ENCODE measurements around the gene TTC5. TPM values are rescaled to one million over a fixed set of nuclear protein-coding genes. Genes with fewer than 3 reads are reported as not detected.
A peak's percentile ranks its signal among the peaks of the same experiment; 100 is the strongest.

Gene TTC5, protein sequence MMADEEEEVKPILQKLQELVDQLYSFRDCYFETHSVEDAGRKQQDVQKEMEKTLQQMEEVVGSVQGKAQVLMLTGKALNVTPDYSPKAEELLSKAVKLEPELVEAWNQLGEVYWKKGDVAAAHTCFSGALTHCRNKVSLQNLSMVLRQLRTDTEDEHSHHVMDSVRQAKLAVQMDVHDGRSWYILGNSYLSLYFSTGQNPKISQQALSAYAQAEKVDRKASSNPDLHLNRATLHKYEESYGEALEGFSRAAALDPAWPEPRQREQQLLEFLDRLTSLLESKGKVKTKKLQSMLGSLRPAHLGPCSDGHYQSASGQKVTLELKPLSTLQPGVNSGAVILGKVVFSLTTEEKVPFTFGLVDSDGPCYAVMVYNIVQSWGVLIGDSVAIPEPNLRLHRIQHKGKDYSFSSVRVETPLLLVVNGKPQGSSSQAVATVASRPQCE
- total RNA-seq (2014; rRNA removed; shearing (Covaris generic)) (14.9 and 17.9 TPM in 2 replicates), total RNA-seq (2022) (20.3 and 21.0 TPM in 2 replicates), Bru-seq, nascent RNA (percentile 65 among the genes with signal in this experiment), BruChase-seq, experiment 1, labeled RNA remaining after a 6-hour chase (percentile 60 among the genes with signal in this experiment), BruChase-seq, experiment 2, labeled RNA remaining after a 2-hour chase (percentile 66 among the genes with signal in this experiment)
- long read RNA-seq, full-length matches to known transcripts, result 55 of 63 reads
- long read RNA-seq, partial matches to known transcripts, result 0 of 63 reads
- long read RNA-seq, other reads (novel, unspliced or antisense), result 8 of 63 reads

DNA sequence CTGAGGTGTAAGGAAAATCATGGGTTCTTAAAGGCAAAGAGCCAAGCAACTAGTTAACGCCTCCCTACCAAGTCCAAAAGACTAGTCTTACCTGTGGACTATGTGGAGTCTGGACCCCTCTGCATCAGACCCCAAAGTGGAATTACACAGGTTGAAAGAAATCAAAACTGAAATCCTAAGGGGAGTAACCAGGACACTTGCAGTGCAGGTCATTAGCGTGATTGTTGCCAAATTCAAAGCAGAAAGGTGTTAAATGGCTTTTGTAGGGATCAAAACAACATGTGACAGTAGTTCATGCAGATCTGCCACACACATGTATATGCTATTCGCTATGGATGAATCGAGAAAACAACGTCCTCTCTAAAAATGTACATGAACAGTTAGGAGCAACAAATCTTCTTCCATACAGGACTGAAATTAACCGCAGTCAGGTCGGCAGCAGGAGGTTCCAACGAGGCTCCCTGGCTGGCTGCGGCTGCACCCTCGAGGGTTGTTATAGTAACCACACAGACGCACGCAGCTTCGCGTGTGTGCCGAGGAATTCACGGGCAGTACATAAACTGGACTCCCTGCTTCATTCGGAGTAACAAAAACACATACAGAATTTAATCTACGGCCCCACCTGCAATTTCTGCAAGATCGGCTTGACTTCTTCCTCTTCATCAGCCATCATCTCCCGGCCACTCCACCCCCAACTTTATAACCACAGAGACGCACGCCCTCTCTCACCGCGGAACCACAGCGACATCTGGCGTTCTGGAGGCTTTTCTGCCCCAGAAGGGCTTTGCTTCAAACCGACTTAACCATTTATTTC lies at the start of gene TTC5:
TSS of gene TTC5 (minus strand) at position 687 of the 814 bp plus-strand sequence. CDS start at position 673, 14 bp downstream.
- peaks cover 14% of the 10 kb centered on the region for H3K4me1 ChIP-seq (ENCODE audit: insufficient read depth, low read length, poor library complexity, severe bottlenecking)
- intact Hi-C loops (cut with micrococcal nuclease; ENCODE audit: unreplicated experiment), result loop anchor here (1.0 to 2.0 kb wide), 3 partner anchors 38 to 307 kb away; partner anchors contain the start of genes PARP2 and PIP4P1
- H4K20me1 ChIP-seq (ENCODE audit: insufficient read depth, low read length), result no peaks in the 10 kb centered on the region
- no peak for TF ChIP-seq EZH2phosphoT487 (IDR thresholded peaks at IDR 0.05; ENCODE audit: borderline replicate concordance, low read depth, low read length)
- peak; percentile 98 for TF ChIP-seq CTCF (conservative IDR thresholded peaks at IDR 0.05; ENCODE audit: low read length)
- no peaks in the 10 kb centered on the region for H3K9me2 ChIP-seq (ENCODE audit: insufficient read depth, low read length)
- peaks cover 16% of the 10 kb centered on the region for H3K36me3 ChIP-seq (ENCODE audit: insufficient read depth, low read length)
- peak within 1 kb of the TSS; percentile 29 for H3K27ac ChIP-seq (ENCODE audit: low read depth, low read length, poor library complexity, severe bottlenecking)
- peaks cover 15% of the 10 kb centered on the region; the same call in 1 of the 2 replicates for H3K79me2 ChIP-seq (ENCODE audit: insufficient read depth, low read depth, low read length)
- no peaks in the 10 kb centered on the region for H3K9me3 ChIP-seq (ENCODE audit: low read length)
- ChIA-PET POLR2A (interaction anchor here (0.6 to 1.0 kb wide), 3 partner anchors 234 to 378 kb away, joined by 3 to 4 read pairs (median 4); no protein-coding TSS in a partner anchor), CTCF (ENCODE audit: unreplicated experiment) (interaction anchor here (0.6 kb wide), 1 partner anchor 302 kb away, joined by 3 read pairs; no protein-coding TSS in a partner anchor)
- BruUV-seq (replicated peaks), result TSS peak; percentile 84
- DNase-seq (ENCODE audit: low spot score), result peak; percentile 90
- peak within 1 kb of the TSS; percentile 84 for H3K4me3 ChIP-seq (ENCODE audit: low read depth, low read length, poor library complexity, severe bottlenecking)
- H2AFZ ChIP-seq (ENCODE audit: low read length), result peak within 1 kb of the TSS; percentile 87
- peak within 1 kb of the TSS; percentile 93 for H3K4me2 ChIP-seq (ENCODE audit: low read length)

DNA sequence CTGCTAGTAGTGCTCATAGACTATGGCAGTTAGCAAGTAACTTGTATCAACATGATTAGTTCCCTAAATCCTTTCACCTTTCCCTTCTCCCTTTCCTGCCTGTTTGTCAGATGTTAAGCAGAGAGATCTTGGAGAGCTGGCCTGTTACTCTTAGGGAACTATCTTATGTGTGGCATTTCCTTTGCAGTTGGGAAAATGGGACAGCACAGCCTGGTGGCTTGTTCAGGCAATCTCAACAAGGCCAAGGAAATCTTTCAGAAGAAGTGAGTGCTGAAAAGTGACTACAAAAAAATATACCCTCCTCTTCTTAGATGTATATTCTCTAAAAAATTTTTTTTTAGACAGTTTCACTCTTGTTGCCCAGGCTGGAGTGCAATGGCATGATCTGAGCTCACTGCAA lies 45.1 kb upstream of the TTC5 start:
- Histone ChIP-seq H3K27ac (ENCODE audit: low read depth, low read length, poor library complexity, severe bottlenecking) (no peak overlapping the region), H2AFZ (ENCODE audit: low read length) (no peak overlapping the region), H4K20me1 (ENCODE audit: insufficient read depth, low read length) (no peaks in the 10 kb centered on the region), H3K9me3 (ENCODE audit: low read length) (no peaks in the 10 kb centered on the region), H3K79me2 (ENCODE audit: insufficient read depth, low read depth, low read length) (no peaks in the 10 kb centered on the region), H3K4me1 (ENCODE audit: insufficient read depth, low read length, poor library complexity, severe bottlenecking) (no peaks in the 10 kb centered on the region), H3K9me2 (ENCODE audit: insufficient read depth, low read length) (no peaks in the 10 kb centered on the region), H3K4me2 (ENCODE audit: low read length) (no peak overlapping the region), H3K36me3 (ENCODE audit: insufficient read depth, low read length) (peaks cover 94% of the 10 kb centered on the region), H3K4me3 (ENCODE audit: low read depth, low read length, poor library complexity, severe bottlenecking) (no peak overlapping the region)
- TF ChIP-seq EZH2phosphoT487 (IDR thresholded peaks at IDR 0.05; ENCODE audit: borderline replicate concordance, low read depth, low read length), result no peak
- TF ChIP-seq CTCF (conservative IDR thresholded peaks at IDR 0.05; ENCODE audit: low read length), result peak; percentile 33; the same call in 1 of the 2 replicates
- DNase-seq (ENCODE audit: low spot score), result no peak
- ChIA-PET POLR2A (interaction anchor here (1.6 kb wide), 1 partner anchor 8 kb away, joined by 5 read pairs; no protein-coding TSS in a partner anchor), CTCF (ENCODE audit: unreplicated experiment) (interaction anchor here (1.0 kb wide), 1 partner anchor 18 kb away, joined by 3 read pairs; no protein-coding TSS in a partner anchor)
- intact Hi-C loops (cut with micrococcal nuclease; ENCODE audit: unreplicated experiment), result no loop called here
- BruUV-seq (replicated peaks), result no TSS peak
